GM10248 (cell line): ENCODE data around the gene GNMT.

ENCODE experiments used
- CTCF ChIA-PET: fragments of 300-600 bp; sonication (Branson Sonifier 250); formaldehyde crosslinking; extraction: SDS; loops from one replicate; lab custom pipeline; 2021; ENCODE audit warnings: antibody characterized with exemption; lab: Yijun Ruan, JAX
- POLR2A ChIA-PET: fragments of 350-650 bp; sonication (Branson Sonifier 250); formaldehyde crosslinking; extraction: SDS; loops from one replicate; lab custom pipeline; 2020; ENCODE audit warnings: antibody characterized with exemption; lab: Yijun Ruan, JAX
- DNase-seq: peaks from one replicate; pipeline ENCODE4 v3.0.0; 2012; ENCODE audit errors: extremely low spot score
- CTCF ChIP-seq: IDR thresholded peaks from 2 replicates; pipeline ENCODE4 v1.5.1; 2012; ENCODE audit warnings: mild to moderate bottlenecking, low read depth; ENCODE audit errors: extremely low read depth, missing control alignments, control extremely low read depth

GNMT gene

GRCh38 chr6:42960243-42961019, at the start of gene GNMT:
TSS of gene GNMT (plus strand) at chr6:42960754. CDS start at chr6:42960768, 14 bp downstream.
- ChIA-PET POLR2A (no interaction called here), CTCF (interaction anchor here (0.8 to 1.1 kb wide), 2 partner anchors 21 to 40 kb away, joined by 3 to 4 read pairs; no protein-coding TSS in a partner anchor)
- DNase-seq, result peak; percentile 53
- no peak for TF ChIP-seq CTCF

- CTCF ChIA-PET, result interaction anchor here (1.4 to 4.9 kb wide), 3 partner anchors 10 to 232 kb away, joined by 4 to 16 read pairs (median 9); no protein-coding TSS in a partner anchor
- no peak for TF ChIP-seq CTCF
- peak; percentile 15 for DNase-seq
- POLR2A ChIA-PET, result no interaction called here
Observed at GRCh38 chr6:42911171-42912021, 49.2 kb upstream of the GNMT start.

- ChIA-PET POLR2A (interaction anchor here (0.9 kb wide), 1 partner anchor 14 kb away, joined by 3 read pairs; the partner anchor contains the start of gene CNPY3), CTCF (interaction anchor here (1.0 to 4.9 kb wide), 3 partner anchors 13 to 228 kb away, joined by 3 to 16 read pairs (median 8); partner anchors contain the start of gene CNPY3)
- TF ChIP-seq CTCF, result no peak
- DNase-seq, result no peak
Observed at GRCh38 chr6:42914546-42914945, 46.0 kb upstream of the GNMT start.

GRCh38 chr6:42915732-42916131, 44.8 kb upstream of the GNMT start, which contains the start of gene PTCRA:
TSS of gene PTCRA (plus strand) at chr6:42916053. CDS start at chr6:42916070, 17 bp downstream.
- no peak for TF ChIP-seq CTCF
- DNase-seq, result peak; percentile 31
- ChIA-PET CTCF (interaction anchor here (1.3 to 1.9 kb wide), 3 partner anchors 9 to 254 kb away, joined by 3 to 10 read pairs (median 6); no protein-coding TSS in a partner anchor), POLR2A (no interaction called here)

- ChIA-PET POLR2A (no interaction called here), CTCF (interaction anchor here (0.9 to 1.9 kb wide), 5 partner anchors 10 to 254 kb away, joined by 3 to 10 read pairs (median 4); no protein-coding TSS in a partner anchor)
- peak; percentile 7 for DNase-seq
- TF ChIP-seq CTCF, result no peak
Observed at GRCh38 chr6:42916288-42916687, 44.3 kb upstream of the GNMT start.

- POLR2A ChIA-PET, result no interaction called here
- no peak for DNase-seq
- CTCF ChIA-PET, result no interaction called here
- TF ChIP-seq CTCF, result no peak
Observed at GRCh38 chr6:42921801-42922200, 38.8 kb upstream of the GNMT start.
